ENCODE data around the gene NBPF1.
"Not testable (repeated sequence)": the region's sequence is repeated elsewhere in the genome, so short reads cannot be mapped to it uniquely, and the experiment has no call there.

NBPF1 gene

GRCh38 chr1:16532235-16532991 lies 81.0 kb downstream of the NBPF1 start:
- DNase-seq (ENCODE audit: low read depth); H3K4me3 ChIP-seq (replicated peaks; ENCODE audit: low read depth, low read length): not testable (repeated sequence)
- TF ChIP-seq CTCF (IDR thresholded peaks at IDR 0.05; ENCODE audit: low read length, missing control alignments): peak; percentile 13

DNA sequence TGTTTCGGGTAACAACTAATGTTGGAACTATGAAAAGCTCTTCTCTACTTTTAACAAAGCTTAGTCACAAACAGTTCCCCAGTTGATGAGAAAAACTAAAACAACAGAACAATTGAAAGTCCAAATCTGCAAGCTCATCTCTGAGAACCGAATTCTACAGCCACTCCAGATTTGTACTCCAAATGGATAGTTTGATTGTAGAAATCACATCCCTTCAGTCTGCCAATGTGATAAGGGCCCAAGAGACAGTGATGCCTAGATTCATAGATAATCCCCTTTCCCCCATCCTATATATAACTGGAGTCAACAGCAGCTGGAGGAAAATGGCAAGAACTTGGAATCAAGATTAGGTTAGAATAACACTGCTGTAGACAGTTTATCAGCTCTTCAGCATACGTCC lies 85.0 kb downstream of the NBPF1 start:
- H3K4me3 ChIP-seq (replicated peaks; ENCODE audit: low read depth, low read length); DNase-seq (ENCODE audit: low read depth): not testable (repeated sequence)

GRCh38 chr1:16525769-16526168 lies 87.6 kb downstream of the NBPF1 start:
- H3K4me3 ChIP-seq (replicated peaks; ENCODE audit: low read depth, low read length); DNase-seq (ENCODE audit: low read depth): not testable (repeated sequence)

DNA sequence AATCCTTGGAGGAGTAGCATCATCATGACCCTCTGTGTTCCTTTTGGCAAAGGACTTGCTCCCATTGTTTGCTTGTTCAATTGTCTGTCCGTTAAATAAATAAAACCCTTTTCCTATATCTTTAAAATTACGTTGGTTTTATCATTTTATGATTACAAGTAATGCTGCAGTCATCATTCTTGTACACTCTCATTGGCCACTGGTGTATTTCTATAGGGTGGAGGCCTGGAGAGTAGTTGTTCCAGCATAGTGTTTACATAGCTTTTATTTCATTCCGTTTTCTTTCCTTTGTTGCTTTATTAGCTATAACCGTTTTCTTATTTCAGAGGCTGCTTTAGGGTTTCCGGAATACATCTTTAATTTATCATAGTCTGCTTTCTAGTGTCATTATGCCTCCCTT lies 91.7 kb downstream of the NBPF1 start:
- H3K4me3 ChIP-seq (replicated peaks; ENCODE audit: low read depth, low read length); DNase-seq (ENCODE audit: low read depth): not testable (repeated sequence)

GRCh38 chr1:16521288-16521583 lies 92.1 kb downstream of the NBPF1 start:
- DNase-seq (ENCODE audit: low read depth): no peak
- no peak for TF ChIP-seq CTCF (IDR thresholded peaks at IDR 0.05; ENCODE audit: low read length, missing control alignments)
- peak overlapping the region; percentile 31 for H3K4me3 ChIP-seq (replicated peaks; ENCODE audit: low read depth, low read length)

GRCh38 chr1:16520435-16521287 lies 92.7 kb downstream of the NBPF1 start:
- H3K4me3 ChIP-seq (replicated peaks; ENCODE audit: low read depth, low read length): peak overlapping the region; percentile 31
- peak; percentile 21 for DNase-seq (ENCODE audit: low read depth)

- not testable (repeated sequence) for H3K4me3 ChIP-seq (replicated peaks; ENCODE audit: low read depth, low read length)
- DNase-seq (ENCODE audit: low read depth): peak; percentile 72
Observed at GRCh38 chr1:16519255-16519951, 94.0 kb downstream of the NBPF1 start.

DNA sequence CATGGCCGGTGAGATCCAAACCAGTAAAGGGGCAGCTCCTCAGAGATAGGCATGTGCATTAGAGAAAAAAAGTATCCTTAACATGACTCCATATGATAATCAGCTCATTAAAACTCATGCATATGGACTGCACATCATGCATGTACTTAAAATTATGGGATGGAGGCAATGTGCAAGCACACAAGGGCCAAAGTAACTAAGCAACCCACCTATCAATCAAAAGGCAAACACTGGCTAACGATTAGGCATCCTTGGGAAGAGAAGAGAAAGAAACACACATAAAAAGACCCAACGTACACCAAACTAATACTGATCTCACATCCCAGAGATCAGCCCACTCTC lies 94.5 kb downstream of the NBPF1 start:
- H3K4me3 ChIP-seq (replicated peaks; ENCODE audit: low read depth, low read length); DNase-seq (ENCODE audit: low read depth): not testable (repeated sequence)

DNA sequence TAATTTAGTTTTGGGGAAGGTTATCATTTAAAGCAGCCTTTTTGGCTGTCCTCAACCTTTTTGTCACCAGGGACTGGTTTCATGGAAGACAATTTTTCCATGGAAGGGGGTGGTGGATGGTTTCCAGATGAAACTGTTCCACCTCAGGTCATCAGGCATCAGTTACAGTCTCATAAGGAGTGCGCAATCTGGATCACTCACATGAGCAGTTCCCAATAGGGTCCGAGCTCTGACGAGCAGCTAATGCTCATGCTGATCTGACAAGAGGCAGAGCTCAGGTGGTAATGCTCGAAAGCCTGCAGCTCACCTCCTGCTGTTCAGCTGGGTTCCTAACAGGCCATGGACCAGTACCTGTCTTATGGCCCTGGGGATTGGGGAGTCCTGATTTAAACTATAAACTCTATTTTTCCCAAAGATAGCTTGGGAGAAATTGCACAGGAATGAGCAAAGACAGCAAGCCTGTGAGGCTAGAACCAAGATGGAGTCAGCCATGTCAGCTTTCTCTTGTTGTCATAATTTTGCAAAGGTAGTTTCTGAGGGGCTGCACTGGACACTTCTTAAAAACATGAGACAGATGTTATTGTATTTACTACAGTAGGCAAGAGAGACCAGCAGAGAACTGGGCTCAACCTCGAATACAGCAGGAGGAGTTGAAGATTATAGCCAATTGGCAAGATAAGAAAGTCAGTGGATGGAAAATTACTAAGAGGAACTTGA lies 96.5 kb downstream of the NBPF1 start:
- DNase-seq (ENCODE audit: low read depth); H3K4me3 ChIP-seq (replicated peaks; ENCODE audit: low read depth, low read length): not testable (repeated sequence)

DNA sequence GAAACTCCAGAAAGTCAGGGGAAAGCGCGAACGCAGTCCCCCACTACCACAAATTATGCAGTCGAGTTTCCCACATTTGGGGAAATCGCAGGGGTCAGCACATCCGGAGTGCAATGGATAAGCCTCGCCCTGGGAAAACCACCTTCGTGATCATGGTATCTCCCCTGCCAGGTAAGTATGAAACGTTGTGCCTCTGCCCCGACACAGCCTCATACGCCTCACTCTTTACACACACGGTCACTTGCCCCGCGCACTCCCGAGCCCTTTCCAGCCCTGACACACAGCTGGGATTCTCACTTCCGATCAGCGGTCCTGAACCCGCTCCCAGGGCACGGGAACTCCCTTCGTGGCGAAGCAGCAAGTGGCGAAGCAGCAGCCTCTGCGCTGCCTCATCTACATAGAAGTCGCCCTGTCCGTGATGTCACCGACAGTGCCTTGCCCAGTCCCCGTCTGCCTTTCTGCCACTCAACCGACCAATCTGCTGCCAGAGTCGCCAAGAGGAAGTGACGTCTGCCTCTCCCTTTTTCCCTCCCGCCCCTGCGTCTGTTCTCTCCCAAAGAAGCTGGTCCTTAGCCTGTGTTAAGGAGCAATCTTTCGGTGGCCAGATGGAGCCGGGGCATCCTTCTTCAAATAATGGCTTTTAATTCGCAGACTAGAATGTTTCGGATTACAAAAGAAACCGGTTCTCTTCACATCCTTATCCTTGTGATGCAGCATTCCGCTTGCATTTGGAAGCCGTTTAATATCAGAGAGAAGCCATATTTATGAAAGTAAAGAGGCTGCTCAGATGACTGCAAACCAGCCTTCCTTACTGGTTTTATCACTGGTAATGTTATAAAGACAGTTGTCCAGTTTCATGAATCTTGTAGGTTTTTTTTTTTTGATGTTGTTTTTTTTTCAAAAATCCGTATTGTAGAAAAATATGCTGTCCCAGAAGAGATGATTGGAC lies 99.0 kb downstream of the NBPF1 start, which contains the start of gene RNU1-1:
Gene RNU1-1, minus strand, starts transcription at position 179 of the 949 bp plus-strand sequence.
- peak; percentile 92 for DNase-seq (ENCODE audit: low read depth)
- peak within 1 kb of the TSS; percentile 45 for H3K4me3 ChIP-seq (replicated peaks; ENCODE audit: low read depth, low read length)

- H3K4me3 ChIP-seq (replicated peaks; ENCODE audit: low read depth, low read length): not testable (repeated sequence)
Observed at GRCh38 chr1:16513412-16514106, 99.8 kb downstream of the NBPF1 start.

GRCh38 chr1:16512624-16513411 lies 100.5 kb downstream of the NBPF1 start:
- DNase-seq (ENCODE audit: low read depth); H3K4me3 ChIP-seq (replicated peaks; ENCODE audit: low read depth, low read length): not testable (repeated sequence)

More at GRCh38 chr1:16513412-16514106, 99.8 kb downstream of the NBPF1 start:
- peak; percentile 99 for DNase-seq (ENCODE audit: low read depth)
